ENCODE measurements around the gene GMDS.
A peak's percentile ranks its signal among the peaks of the same experiment; 100 is the strongest.

The GMDS gene

DNA sequence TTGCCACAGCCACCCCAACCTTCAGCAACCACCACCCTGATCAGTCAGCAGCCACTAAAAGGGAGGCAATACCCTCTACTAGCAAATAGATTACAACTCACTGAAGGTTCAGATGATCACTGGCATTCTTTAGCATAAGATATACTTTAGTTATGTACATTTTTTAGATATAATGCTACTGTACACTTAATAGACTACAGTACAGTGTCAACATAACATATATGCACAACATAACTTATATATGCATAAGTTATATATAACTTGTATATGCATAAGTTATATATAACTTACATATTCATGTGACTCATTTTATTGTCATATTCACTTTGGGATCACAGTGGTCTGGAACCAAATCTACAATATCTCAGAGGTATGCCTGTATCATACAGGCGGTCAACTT is 61.7 kb downstream of the GMDS start:
- DNase-seq (ENCODE audit: low read depth, low spot score) = no peak
- H3K27ac ChIP-seq = no peak overlapping the region

DNA sequence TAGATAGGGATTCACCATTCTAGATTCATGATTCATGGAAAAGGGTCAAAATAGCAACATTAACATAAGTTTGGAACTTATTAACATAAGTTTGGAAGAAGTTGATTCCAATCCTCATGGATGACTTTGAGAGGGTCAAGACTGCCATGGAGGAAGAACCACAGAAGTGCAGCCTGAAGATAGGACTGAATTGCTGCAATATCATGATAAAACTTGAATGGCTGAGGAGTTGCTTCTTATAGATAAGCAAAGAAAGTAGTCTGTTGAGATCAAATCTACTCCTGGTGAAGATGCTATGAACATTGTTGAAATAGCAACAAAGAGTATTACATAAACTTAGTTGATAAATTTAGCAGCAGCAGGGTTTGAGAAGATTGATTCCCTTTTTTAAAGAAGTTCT is 62.2 kb downstream of the GMDS start:
- no peak for DNase-seq (ENCODE audit: low read depth, low spot score)
- H3K27ac ChIP-seq = no peak overlapping the region

DNA sequence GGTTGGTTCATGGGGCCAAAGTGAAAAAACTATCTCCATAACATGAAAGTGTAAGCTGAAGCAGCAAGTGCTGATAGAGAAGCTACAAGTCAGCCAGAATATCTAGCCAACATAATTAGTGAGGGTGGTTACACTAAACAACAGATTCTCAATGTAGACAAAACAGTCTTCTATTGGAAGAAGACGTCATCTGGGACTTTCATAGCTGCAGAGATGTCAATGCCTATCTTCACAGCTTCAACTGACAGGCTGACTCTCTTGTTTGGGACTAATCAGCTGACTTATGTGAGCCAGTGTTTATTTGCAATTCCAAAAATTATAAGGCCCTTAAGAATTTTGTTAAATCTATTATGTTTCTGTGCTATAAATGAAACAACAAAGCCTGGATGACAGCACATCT is 63.2 kb downstream of the GMDS start:
- no peak for DNase-seq (ENCODE audit: low read depth, low spot score)
- H3K27ac ChIP-seq = no peak overlapping the region

DNA sequence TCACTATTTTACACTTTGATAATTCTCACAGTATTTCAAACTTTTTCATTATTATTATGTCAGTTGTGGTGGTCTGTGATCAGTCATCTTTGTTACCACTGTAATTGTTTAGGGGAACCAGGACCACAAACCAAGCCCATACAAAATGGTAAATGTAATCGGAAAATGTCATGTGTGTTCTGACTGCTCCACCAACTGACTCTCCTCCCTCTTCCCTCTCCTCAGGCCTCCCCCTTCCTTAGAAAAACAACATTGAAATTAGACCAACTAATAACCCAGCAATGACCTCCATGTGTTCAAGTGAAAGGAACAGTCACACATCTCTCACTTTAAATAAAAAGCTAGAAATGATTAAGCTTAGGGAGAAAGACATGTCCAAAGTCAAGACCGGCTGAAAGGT is 63.8 kb downstream of the GMDS start:
- no peak for DNase-seq (ENCODE audit: low read depth, low spot score)
- H3K27ac ChIP-seq = no peak overlapping the region

DNA sequence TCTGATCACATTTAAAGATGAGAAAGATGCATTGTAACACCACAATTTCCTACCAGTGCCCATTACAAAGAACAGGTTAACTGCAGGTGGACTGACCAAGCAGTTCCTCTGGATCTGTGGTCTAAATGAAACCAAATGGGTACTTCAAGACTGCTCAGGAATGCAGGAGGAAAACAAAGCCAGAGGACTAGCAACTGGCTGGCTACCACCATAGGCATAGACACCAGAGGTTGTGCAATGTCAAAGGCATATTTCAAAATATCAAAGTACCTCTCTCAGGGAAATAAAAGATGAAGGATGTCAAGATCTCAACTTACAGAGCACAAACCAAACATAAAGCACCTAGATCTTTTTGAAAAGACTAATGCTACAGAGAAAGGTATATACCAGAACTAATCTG is 65.5 kb downstream of the GMDS start:
- DNase-seq (ENCODE audit: low read depth, low spot score) = no peak
- H3K27ac ChIP-seq = no peak overlapping the region

DNA sequence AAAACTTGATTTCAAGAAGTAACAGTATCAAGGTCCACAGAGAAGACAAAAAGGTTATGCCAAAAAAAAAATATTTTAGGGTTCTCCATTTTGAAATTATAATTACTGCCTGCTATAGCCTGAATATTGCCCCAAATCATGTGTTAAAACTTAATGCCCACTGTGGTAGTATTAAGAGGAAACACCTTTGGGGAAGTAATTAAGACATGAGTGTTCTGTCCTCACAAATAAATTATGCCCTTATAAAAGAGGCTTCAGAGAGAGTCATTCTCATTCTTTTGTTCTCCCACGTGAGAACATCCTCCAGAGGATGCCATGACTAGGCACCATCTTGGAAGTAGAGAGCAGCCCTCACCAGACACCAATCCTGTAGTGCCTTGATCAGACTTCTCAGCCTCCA is 66.2 kb downstream of the GMDS start:
- H3K27ac ChIP-seq = no peak overlapping the region
- DNase-seq (ENCODE audit: low read depth, low spot score) = no peak

DNA sequence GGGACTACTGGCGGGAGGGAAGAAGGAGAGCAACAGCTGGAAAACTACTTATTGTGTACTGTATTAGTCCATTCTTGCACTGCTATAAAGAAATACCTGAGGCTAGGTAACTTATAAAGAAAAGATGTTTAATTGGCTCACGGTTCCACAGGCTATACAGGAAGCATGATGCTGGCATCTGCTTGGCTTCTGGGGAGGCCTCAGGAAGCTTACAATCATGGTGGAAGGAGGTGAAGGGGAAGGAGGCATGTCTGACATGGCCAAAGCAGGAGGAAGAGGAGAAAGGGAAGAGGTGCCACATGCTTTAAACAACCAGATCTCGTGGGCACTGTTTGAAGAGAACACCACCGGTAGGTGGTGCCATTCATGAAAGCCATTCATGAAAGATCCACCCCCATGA is 67.3 kb downstream of the GMDS start:
- no peak overlapping the region for H3K27ac ChIP-seq
- DNase-seq (ENCODE audit: low read depth, low spot score) = no peak

DNA sequence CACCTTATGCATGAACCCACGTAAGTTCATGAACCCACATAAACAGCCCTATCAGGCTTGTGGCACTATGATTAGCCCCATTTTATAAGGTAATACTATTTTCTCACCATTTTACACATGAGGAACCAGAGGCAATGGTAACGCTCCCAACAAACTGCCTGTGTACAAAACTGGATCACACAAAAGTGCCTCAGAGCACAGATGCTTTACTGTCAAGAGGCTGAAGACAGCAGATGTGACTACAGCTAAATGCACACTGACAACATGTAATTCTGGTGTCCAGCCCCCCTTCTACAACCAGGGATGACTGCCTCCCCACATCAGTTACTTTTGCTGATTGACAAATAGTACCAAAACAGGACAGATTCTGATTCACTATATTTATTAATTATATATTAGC is 69.6 kb downstream of the GMDS start:
- no peak overlapping the region for H3K27ac ChIP-seq

DNA sequence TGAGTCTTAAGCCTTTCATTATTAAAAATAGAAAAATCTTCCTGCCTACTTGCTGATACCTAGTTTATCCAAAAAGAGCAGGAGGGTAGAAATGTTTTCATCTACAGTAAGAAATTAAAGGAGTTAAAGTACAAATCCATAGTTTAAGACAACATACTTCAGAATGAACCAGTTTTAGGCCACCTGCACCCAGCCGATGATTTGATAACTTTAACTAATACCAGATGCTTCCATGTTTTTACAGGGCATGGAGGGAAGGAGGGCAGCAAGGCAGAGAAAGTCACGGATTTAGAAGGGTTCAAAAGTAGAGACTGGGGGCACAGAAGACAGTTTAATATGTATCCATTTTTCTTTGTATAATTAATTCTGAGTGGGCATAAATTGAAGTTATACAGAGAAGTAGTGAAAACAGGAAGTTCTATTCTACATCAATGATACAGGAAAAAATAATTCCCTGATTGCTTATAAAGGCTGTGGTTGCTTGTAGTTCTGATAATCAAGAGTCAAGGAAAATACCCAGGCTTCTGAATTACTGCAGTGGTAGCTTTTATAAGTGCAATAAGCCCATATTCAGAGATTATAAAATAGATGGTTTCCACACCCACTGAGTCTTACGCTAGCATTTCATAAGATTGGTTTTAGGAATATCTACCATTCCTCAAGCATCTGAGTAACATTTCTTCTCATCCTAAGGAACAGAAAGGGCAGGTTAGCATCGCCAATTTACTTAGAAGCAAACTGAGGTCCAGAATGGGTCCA is 72.0 kb downstream of the GMDS start:
- DNase-seq (ENCODE audit: low read depth, low spot score) = no peak
- no peak overlapping the region for H3K27ac ChIP-seq

More for the DNA sequence above, 69.6 kb downstream of the GMDS start:
- no peak for DNase-seq (ENCODE audit: low read depth, low spot score)

DNA sequence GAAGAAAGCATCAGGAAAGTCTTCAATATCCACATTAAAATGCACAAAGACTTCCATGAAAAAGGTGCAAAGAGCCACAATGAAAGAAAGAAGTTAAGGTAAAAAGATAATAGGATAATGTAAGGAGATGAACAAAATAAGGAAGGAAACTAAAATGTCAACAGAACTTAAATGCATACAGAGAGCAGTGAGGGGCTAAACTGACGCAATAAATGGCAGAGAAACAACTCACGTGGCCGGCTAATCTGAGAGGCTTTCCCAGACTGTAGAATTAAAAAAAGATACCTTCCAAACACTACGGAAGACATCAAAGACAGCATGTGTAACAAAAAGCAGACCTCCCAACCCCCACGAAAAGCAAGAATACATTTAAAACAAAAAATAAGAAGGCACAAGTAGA is 73.7 kb downstream of the GMDS start:
- H3K27ac ChIP-seq = no peak overlapping the region
- no peak for DNase-seq (ENCODE audit: low read depth, low spot score)

DNA sequence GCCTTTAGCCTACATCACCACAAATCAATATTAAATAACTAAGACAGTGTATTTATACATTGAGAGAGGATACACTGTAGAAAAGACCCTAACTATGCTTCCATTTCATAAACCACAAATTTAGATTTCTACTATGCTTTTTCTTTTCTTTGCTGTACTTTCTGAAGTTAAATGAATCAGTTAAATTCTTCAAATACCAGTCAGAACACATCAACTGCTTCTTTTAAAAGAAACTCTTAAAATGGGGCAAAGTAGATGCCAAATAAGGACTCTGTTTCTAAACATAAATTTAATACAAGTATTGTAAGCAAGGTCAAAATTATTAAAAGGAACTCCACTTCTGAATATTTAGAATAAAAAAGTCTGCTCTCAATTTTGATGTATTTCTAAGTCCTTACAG is 76.9 kb downstream of the GMDS start:
- DNase-seq (ENCODE audit: low read depth, low spot score) = no peak
- H3K27ac ChIP-seq = no peak overlapping the region

DNA sequence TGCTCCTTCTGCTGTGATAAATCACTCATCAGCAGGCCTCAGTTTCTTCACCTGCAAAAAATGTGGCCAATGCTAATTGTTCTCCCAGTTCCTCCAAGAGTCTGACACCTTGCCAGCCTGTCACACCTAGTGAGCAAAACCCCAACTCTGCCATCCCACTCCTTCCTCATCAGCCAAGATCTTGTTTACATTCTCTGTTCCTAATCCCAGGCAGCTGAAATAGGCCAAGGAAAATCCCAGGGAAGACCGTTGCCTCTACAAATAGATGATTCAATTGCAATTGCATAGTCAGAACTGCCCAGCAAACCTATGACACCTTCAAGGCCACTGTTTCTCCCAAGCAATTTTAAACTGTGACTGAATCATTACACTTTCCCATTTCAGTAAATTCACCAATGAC is 78.7 kb downstream of the GMDS start:
- H3K27ac ChIP-seq = no peak overlapping the region
- DNase-seq (ENCODE audit: low read depth, low spot score) = peak; percentile 6

DNA sequence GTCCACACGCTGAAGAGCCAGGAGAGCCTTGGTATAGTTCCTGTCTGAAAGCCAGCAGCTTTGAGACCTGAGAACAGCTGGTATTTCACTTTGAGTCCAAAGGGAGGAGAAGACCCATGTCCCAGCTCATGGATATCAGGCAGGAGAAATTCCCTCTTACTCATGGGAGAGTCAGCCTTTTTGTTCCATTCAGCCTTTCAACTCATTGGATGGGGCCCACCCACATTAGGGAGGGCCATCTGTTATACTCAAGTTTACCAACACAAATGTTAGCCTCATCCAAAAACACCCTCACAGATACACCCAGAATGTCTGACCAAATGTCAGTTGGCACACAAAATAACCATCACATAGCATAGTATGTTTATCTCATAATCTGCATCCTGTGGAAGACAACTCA is 80.1 kb downstream of the GMDS start:
- no peak overlapping the region for H3K27ac ChIP-seq
- DNase-seq (ENCODE audit: low read depth, low spot score) = no peak

DNA sequence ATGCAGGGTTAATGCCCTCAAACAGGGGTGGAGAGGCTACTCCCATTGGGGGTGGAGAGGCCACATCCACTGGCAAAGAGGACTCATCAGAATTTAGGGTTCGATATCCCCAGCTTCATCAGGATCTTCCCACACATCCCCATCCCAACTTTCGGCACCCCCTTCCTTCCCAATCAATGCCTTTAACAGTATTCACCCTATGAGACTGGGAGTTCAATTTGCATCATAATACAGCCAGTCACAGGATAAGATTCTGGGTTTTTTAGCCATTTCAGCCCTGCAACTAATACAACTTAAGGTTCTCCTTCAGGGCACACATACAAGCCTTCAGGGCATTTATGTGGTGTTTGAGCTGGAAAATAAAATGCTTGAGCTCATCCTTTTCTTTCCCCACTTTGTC is 80.9 kb downstream of the GMDS start:
- no peak for DNase-seq (ENCODE audit: low read depth, low spot score)
- no peak overlapping the region for H3K27ac ChIP-seq

DNA sequence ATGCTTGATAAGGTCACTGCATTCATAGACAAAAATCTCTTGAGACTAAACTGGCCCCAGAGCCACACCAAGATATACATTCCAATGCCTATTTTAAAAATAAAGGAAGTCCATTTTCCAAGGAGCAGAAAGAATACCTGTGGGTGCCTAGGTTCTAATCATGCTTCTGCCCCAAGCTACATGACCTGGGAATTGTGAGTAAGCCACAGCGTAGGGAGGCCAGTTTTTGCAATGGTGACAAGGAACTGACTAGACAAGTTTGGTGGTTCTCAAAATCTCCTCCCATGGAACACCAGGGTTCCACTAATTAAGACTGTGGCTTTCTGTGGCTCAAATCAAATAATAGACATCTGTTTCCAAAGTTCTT is 83.3 kb downstream of the GMDS start:
- peak; percentile 26 for DNase-seq (ENCODE audit: low read depth, low spot score)
- H3K27ac ChIP-seq = peak overlapping the region; percentile 37

DNA sequence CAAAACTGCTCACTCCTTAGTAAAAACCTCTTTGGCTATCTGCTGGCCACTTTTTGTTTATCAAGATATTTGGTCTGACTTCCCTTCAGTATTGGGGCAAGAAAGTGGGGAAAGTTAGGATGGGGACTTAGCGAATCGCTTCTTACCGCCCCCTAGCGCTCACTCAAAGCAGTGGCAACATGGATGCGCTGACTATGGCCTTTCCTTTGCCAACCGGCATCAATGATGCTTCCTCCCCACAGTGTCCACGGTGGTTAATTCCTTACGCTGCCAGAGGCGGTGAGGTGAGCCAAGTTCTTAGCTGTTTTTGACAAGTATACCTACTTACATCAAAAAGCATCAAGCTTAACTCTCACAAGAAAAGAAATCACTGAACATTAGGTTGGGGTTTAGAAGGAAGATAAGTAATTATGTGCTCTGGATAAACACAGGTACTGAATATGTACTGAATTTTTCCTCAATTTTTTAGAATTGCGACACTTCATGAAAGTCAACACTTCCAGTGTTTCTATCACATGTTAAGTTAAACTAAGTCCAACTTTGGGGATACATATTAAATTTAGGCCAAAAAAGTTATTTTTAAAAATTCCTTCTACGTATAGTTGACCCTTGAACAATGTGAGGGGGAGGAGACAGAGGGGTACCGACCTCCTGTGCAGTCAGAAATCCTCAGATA is 86.7 kb downstream of the GMDS start:
- no peak for DNase-seq (ENCODE audit: low read depth, low spot score)
- H3K27ac ChIP-seq = no peak overlapping the region

DNA sequence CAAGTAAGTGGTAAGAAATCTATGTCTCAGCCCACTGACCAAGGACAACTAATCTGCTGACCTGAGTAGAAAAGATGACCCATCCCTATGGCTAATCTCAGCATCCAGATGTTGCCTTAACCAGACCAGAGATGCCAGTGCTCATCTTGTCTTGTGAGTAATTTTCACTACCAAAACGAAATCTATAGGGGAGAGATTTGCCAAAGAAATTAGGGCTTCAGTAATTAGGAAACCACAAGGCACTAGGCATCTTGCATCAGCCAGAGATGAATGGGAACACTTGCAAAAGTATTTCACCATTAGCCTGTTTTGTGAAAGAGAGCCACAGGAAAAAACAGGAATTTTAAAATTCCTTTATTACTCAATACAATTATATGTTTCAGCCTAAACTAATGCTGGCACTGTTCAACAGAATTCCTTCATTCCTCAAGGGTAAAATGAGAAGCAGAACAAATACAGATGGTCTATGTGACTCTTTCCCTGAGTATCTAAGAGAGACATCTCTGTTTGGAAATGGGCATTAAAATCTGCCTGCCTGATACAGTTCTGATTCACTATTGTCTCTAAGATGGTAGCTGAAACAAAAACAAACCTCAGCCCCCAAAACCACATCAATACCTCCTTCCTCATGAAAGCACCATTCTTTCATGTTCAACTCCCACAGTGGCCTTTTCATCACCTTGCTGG is 87.8 kb downstream of the GMDS start:
- no peak for DNase-seq (ENCODE audit: low read depth, low spot score)
- H3K27ac ChIP-seq = peak overlapping the region; percentile 46

DNA sequence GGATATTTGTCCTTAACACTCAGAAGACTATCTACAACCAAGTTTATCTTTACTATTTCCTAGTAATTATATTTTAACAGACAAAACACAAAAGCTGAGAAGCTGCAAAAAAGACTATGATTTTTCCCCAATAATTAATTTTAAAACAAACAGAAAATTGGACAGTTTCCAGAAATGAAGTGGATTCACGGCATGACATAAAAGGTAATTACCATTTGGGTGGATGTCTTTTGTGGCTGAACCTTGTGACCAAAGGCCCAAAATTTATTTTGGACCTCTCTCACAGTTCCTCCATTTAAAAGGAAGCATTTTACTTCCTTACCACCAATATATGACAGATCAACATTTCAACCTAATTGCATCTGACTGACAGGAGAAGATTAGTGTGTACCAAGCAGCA is 90.2 kb downstream of the GMDS start:
- H3K27ac ChIP-seq = no peak overlapping the region
- no peak for DNase-seq (ENCODE audit: low read depth, low spot score)

DNA sequence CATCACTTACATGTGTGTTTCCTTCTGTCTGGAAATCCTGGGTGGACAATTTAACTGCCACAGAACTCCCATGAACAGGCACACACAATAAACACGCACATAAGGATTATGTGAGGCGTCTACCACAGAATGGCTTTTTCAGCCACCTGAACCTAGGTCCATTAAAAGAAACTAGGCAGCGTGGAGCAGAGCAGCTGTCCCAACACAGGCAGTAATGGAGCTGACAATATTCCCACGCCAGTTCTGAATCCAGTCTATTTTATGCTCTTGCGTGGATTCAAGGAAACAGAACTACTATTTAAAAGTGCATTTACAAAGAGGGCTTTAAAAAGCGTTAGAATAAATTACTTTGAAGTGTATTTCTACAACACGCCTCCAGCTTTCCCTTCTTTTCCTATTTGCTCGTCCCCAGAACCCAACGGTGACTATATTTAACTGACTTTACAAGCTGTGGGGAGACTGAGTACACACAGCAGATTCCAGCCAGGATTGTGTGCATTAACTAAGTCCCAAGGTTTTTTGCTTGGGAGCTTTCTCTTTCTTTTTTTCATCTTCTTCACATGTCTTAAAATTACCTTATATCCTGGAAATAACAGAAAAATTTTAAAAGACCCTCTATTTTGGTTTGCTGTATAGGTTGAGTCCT is 95.9 kb downstream of the GMDS start:
- no peak overlapping the region for H3K27ac ChIP-seq
- DNase-seq (ENCODE audit: low read depth, low spot score) = no peak

DNA sequence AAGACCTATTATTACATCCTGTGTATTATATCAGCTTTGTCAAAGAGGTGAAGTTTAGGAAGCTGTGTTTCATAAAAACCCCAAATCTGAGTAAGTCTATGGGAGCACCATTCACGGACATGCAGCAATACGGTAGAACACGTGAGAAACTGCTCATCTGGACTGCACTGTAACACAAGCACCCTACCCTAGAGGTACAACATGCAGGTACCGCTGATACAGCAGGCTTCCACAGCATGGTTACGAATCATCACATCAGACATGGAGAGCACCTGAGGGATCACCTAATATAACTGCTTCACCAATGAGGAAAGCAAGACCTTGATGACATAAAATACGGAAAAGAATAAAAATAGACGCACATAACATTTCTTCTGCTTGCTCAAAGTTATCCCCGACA is 96.7 kb downstream of the GMDS start:
- H3K27ac ChIP-seq = no peak overlapping the region
- DNase-seq (ENCODE audit: low read depth, low spot score) = no peak

DNA sequence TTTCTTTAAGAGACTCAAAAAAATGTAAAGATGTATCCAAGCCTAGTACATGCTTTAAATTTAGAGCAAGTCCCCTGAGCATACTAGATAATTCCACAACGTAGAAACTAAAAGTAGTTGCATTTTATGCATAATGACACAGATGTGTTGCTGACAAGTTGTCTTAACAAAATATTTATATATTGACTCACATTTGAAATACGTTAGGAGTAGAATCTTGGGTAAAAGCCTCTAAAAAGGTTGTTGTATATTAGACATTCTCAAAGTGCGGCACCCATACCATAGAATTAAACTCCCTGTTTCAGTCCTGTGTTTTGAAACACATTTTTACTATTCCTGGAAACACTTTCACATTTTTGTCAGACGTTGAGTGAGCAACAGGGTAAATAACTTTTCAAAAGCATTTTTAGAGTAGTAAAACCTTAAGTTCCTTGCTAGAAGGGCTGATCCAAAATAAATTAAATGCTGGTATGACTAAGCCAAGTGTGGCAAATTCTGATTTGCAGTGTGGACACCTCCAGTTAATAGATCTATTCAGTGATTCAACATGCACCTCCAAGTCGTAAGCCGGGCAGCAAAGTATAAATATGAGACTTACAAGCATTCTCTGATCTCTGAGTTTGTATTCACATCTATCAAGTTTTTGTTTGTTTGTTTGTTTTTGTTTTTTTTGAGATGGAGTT is 97.5 kb downstream of the GMDS start:
- DNase-seq (ENCODE audit: low read depth, low spot score) = no peak
- H3K27ac ChIP-seq = no peak overlapping the region
